Esophagus squamous epithelium (tissue), 5 donors: Measurements from ENCODE around the gene NPTX2. TPM values are rescaled to one million over a fixed set of nuclear protein-coding genes. Genes with fewer than 3 reads are reported as not detected.

Experiments used
- DNase-seq: peaks from one replicate; lab custom pipeline; 2025; lab: John Stamatoyannopoulos, UW
- H3K27ac ChIP-seq, 4 donors: fragments of 200-600 bp; sonication (generic); one replicate each; pipeline ENCODE4 v1.5.1; 2016 to 2019; ENCODE audit warnings: mild to moderate bottlenecking in 1 of 4
- H3K27me3 ChIP-seq, 4 donors: fragments of 200-600 bp; sonication (generic); 1 replicate in 3 of 4; 2 replicates in 1 of 4; pipeline versions ENCODE4 v1.5.1 to v1.6.0; 2017 to 2021; ENCODE audit warnings: antibody characterized with exemption in 1 of 4
- H3K36me3 ChIP-seq, 3 donors: fragments of 200-600 bp; sonication (generic); one replicate each; pipeline ENCODE4 v1.5.1; 2016 to 2019
- H3K4me1 ChIP-seq, 3 donors: fragments of 200-600 bp; sonication (generic); one replicate each; pipeline ENCODE4 v1.5.1; 2017 to 2019
- H3K4me3 ChIP-seq, 4 donors: fragments of 200-600 bp; sonication (generic); 1 replicate in 3 of 4; 2 replicates in 1 of 4; pipeline ENCODE4 v1.5.1; 2016 to 2019; ENCODE audit warnings: mild to moderate bottlenecking in 2 of 4, moderate library complexity in 1 of 4
- H3K9me3 ChIP-seq, 3 donors: fragments of 200-600 bp; sonication (generic); one replicate each; pipeline ENCODE4 v1.5.1; 2016 to 2019
- CTCF ChIP-seq, 6 experiments: fragments of 450-650 bp in 4 of 6; fragments of 200-600 bp in 2 of 6; sonication (generic) in 2 of 6; IDR thresholded peaks; one replicate each; pipeline ENCODE4 v1.5.1; 2016 to 2019; ENCODE audit warnings: antibody characterized with exemption in 6 of 6, mild to moderate bottlenecking in 4 of 6, moderate library complexity in 4 of 6
- POLR2A ChIP-seq, 4 donors: fragments of 450-650 bp; IDR thresholded peaks; one replicate each; pipeline ENCODE4 v1.6.1; 2017; ENCODE audit warnings: antibody characterized with exemption in 4 of 4, mild to moderate bottlenecking in 4 of 4, moderate library complexity in 3 of 4
- WGBS, 2 donors: methylation state at CpG; one replicate each; pipeline ENCODE4 v1.1.5; 2018; 5-methylcytosine and 5-hydroxymethylcytosine counted together
- intact Hi-C: fragments of 100-400 bp; cut with DNase I; formaldehyde crosslinking; loops from one replicate; pipeline ENCODE4 v1.15.0; 2022
- total RNA-seq, 4 donors: library from RNA; depleted of rRNA; stranded (reverse); fragments of >200 nt; gene quantifications; one replicate each; pipeline ENCODE4 v1.1.0, GENCODE V29; 2016
- donor health status: DM: yes; HTN: yes; CAD: no.

NPTX2 gene
- total RNA-seq, 4 donors from 2014 or later: 1.6 to 9.7 (median 2.9) TPM

GRCh38 chr7:98669329-98670000 lies 52.4 kb downstream of the NPTX2 start:
- TF ChIP-seq POLR2A (IDR thresholded peaks at IDR 0.05): no peak
- TF ChIP-seq CTCF (IDR thresholded peaks at IDR 0.05): no peak
- no peaks in the 10 kb centered on the region for H3K36me3 ChIP-seq
- no peak overlapping the region for H3K27ac ChIP-seq
- 54 to 59% methylated on average over 6 to 9 of the region's 9 CpGs for WGBS, 2 donors
- H3K4me1 ChIP-seq: no peaks in the 10 kb centered on the region
- H3K9me3 ChIP-seq: no peaks in the 10 kb centered on the region
- intact Hi-C loops: no loop called here
- H3K4me3 ChIP-seq: no peak overlapping the region
- peaks cover 0 to 17% (median 0%) of the 10 kb centered on the region in 4 donors for H3K27me3 ChIP-seq
- no peak for DNase-seq

- DNase-seq: no peak
Measured at GRCh38 chr7:98670186-98670585, 53.1 kb downstream of the NPTX2 start.

GRCh38 chr7:98671733-98672331 lies 54.7 kb downstream of the NPTX2 start:
- Histone ChIP-seq H3K9me3 (no peaks in the 10 kb centered on the region), H3K36me3 (no peaks in the 10 kb centered on the region), H3K4me1 (no peaks in the 10 kb centered on the region), H3K27ac (no peak overlapping the region), H3K4me3 (no peak overlapping the region), H3K27me3 (peaks cover 0 to 25% (median 0%) of the 10 kb centered on the region in 4 donors)
- DNase-seq: no peak
- 25 to 60% methylated on average over 2 of the region's 2 CpGs for WGBS, 2 donors
- intact Hi-C loops: no loop called here
- no peak for TF ChIP-seq POLR2A (IDR thresholded peaks at IDR 0.05)

More at GRCh38 chr7:98670186-98670585, 53.1 kb downstream of the NPTX2 start:
- no peaks in the 10 kb centered on the region for H3K36me3 ChIP-seq
- TF ChIP-seq POLR2A (IDR thresholded peaks at IDR 0.05) (no peak), CTCF (IDR thresholded peaks at IDR 0.05) (no peak)
- no peak overlapping the region for H3K27ac ChIP-seq
- intact Hi-C loops: no loop called here
- WGBS, 2 donors: 0 to 82% methylated on average over 1 to 4 of the region's 8 CpGs
- no peaks in the 10 kb centered on the region for H3K9me3 ChIP-seq
- H3K27me3 ChIP-seq: peaks cover 0 to 17% (median 0%) of the 10 kb centered on the region in 4 donors
- H3K4me3 ChIP-seq: no peak overlapping the region
- no peaks in the 10 kb centered on the region for H3K4me1 ChIP-seq

- TF ChIP-seq CTCF (IDR thresholded peaks at IDR 0.05) (no peak), POLR2A (IDR thresholded peaks at IDR 0.05) (no peak)
- no peak for DNase-seq
- Histone ChIP-seq H3K4me1 (no peaks in the 10 kb centered on the region), H3K9me3 (peaks cover 0 to 13% (median 0%) of the 10 kb centered on the region in 3 donors), H3K4me3 (no peak overlapping the region), H3K36me3 (no peaks in the 10 kb centered on the region), H3K27ac (no peak overlapping the region), H3K27me3 (peaks cover 0 to 15% (median 0%) of the 10 kb centered on the region in 4 donors)
- intact Hi-C loops: no loop called here
- WGBS, 2 donors: 73 to 78% methylated on average over 5 to 7 of the region's 8 CpGs
Measured at GRCh38 chr7:98674461-98674860, 57.4 kb downstream of the NPTX2 start.

GRCh38 chr7:98674881-98675280 lies 57.8 kb downstream of the NPTX2 start:
- TF ChIP-seq CTCF (IDR thresholded peaks at IDR 0.05) (no peak), POLR2A (IDR thresholded peaks at IDR 0.05) (no peak)
- Histone ChIP-seq H3K27ac (no peak overlapping the region), H3K27me3 (peaks cover 0 to 15% (median 0%) of the 10 kb centered on the region in 4 donors), H3K9me3 (peaks cover 0 to 13% (median 0%) of the 10 kb centered on the region in 3 donors), H3K4me3 (no peak overlapping the region), H3K4me1 (no peaks in the 10 kb centered on the region), H3K36me3 (no peaks in the 10 kb centered on the region)
- no peak for DNase-seq
- WGBS, 2 donors: 20% methylated on average over 1 of the region's 9 CpGs; no CpG with 5 or more reads in 1 of the 2 donors
- intact Hi-C loops: no loop called here
